ENCODE data around the gene RPH3AL.
"Not testable (repeated sequence)": the region's sequence is repeated elsewhere in the genome, so short reads cannot be mapped to it uniquely, and the experiment has no call there.

RPH3AL gene

DNA sequence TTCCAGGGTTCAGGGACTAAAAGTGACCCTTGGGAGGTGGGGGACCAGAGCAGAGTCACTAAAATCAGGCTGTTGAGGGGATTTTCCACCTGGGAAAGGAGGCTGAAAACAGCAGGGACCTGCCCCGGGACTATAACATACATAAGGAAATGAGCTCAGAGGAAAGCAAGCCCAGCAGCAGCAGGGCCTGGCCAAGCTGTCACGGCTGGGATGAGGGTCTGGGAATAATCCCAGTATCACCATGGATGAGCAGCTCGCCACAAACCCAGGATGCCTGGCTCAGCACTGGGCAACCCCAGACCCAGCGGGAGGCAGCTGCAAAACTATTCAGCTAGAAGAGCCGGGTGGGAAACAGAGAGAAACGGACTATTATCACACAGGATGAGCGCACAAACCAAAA is 72.4 kb downstream of the RPH3AL start:
- ATAC-seq: no peak

DNA sequence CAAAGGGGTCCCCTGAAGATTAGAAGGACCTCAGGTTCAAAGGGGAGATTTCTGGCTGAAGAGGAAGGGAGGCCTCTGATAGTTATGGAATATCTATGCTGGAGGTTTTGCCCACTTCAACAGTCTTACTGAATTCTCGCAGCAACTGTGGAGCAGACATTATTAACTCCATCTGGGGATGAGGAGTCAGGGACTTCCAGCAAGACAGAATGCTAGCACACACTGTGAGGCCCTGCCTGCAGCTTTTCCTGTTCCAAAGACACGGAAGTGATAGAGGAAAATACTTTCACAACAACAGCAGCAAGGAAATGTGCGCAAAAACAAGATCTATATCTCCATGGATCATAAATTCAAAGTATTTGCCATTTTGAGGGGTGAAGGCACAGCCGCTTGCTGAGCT is 72.8 kb downstream of the RPH3AL start:
- no peak for ATAC-seq

DNA sequence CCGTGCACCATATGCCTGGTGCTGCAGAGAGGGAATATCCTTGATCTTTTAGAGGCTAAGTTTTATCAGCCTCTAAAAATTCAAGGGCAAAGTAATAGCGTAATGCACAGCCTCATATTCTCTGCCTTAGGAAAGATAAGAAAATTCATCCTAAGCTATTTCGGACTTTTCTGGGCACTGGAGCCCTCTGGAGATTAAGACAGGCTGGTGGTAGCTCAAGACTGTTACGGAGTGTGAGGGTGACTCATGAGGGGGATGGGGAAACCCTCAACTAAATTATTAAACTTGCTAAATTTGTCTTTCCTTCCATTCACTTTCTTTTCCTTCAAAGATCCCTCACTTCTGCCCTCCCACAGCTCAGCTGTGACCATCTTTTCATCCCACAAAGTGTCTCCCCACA is 73.3 kb downstream of the RPH3AL start:
- ATAC-seq: no peak

DNA sequence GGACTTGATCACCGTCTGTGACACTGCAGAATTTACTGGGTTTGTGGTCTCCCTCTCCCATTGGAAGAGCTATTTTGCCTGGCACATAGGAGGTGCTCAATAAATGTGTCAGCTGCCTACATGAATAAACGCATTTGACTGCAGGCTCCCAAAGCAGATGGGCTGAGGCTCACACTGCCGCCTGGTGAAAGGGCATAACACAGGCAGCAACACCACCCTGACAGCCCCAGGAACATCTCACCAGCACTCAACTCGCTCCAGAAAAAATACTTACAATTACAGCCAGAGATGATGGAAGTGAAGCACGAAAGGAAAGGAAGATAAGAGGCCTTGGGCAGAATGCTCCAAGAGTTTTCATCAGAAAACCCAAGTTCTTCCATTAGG is 73.9 kb downstream of the RPH3AL start:
- no peak for ATAC-seq

DNA sequence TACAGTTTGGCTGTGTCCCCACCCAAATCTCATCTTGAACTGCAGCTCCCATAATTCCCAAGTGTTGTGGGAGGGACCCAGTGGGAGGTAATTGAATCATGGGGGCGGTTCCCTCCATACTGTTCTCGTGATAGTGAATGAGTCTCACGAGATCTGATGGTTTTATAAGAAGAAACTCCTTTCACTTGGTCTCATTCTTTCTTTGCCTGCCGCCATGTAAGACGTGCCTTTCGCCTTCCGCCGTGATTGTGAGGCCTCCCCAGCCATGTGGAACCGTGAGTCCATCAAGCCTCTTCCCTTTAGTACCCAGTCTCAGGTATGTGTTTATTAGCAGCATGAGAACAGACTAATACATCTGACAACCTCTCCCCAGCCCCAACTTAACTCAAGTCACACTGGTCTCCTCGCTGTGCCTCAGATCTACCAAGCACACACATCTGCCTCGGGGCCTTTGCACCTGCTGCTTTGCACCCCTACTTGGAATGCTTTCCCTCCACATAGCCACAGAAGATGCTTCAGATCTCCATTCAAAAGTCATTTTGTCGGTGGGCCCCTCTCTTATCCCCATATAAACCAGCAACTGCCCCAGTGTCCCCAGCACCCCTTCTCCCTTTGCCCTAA is 74.4 kb downstream of the RPH3AL start:
- ATAC-seq: no peak

DNA sequence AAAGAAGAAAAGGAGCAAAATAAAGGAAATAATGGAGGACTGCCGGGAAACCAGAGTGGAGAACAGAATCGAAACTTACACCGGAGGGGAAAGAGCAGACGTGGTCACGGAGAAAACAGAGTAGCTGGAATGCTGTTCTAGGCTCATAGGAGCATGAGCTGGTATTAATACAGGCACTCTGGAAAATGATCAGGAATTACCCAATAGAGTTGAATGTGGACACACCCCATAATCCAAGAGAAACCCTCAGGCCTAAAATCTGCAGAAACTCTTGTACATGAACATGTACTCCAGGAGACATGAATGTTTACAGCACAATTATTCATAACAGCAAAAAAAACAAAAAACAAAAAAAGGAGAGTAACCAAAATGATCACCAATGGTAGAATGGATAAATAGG is 77.7 kb downstream of the RPH3AL start:
- ATAC-seq: no peak

DNA sequence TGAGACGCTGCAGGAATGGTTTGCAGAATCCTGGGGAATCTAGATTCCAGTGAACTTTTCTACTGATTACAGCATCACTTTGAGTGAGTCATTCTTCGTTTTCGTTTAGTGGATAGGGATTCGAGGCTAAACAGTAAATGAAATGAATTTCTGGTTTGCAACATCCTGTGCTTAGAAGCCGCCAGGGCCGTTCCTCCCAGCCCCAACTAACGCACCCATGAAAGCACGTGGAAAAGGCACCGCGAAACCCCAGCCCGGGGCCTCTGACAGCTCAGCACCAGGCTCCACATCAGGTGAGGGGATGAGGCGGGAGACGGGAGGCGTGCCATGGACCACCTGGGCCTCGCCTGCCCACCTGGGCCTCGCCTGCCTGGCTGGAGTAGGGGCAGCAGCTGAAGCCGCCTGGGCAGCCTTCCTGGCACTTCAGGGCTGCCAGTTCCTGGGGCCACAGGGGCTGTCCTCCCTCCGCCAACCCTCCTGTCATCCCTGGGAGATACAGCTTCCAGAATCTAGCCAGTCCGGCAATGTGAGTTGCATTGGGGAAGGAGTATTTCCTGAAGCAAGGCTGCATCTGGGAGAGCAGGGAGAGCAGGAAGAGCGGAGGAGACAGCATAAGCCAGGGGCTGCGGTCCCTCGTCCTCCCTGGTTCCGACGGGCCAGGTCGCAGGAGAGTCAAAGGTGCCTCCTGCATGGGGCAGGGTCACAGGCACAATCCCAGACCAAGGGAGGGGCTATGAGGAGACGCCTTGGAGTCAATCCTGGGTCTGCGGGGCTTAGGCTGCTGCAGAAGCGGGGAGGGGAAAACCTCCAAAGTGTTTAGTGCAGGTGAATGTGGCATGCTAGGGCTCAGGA is 78.4 kb downstream of the RPH3AL start:
- ATAC-seq: no peak

DNA sequence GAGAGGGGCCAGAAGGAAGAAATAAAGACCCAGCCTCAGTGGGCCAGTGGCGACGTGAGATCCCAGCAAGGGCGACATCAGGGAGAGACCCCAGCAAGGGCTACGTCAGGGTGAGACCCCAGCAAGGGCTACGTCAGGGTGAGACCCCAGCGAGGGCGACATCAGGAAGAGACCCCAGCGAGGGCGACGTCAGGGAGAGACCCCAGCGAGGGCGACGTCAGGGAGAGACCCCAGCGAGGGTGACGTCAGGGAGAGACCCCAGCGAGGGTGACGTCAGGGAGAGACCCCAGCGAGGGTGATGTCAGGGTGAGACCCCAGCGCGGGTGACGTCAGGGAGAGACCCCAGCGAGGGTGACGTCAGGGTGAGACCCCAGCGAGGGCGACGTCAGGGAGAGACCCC is 79.8 kb downstream of the RPH3AL start:
- not testable (repeated sequence) for ATAC-seq

DNA sequence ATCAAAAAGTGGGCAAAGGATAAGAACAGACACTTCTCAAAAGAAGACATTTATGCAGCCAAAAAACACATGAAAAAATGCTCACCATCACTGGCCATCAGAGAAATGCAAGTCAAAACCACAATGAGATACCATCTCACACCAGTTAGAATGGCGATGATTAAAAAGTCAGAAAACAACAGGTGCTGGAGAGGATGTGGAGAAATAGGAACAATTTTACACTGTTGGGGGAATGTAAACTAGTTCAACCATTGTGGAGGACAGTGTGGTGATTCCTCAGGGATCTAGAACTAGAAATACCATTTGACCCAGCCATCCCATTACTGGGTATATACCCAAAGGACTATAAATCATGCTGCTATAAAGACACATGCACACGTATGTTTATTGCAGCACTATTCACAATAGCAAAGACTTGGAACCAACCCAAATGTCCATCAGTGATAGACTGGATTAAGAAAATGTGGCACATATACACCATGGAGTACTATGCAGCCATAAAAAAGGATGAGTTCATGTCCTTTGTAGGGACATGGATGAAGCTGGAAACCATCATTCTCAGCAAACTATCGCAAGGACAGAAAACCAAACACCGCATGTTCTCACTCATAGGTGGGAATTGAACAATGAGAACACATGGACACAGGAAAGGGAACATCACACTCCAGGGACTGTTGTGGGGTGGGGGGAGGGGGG is 80.5 kb downstream of the RPH3AL start:
- ATAC-seq: not testable (repeated sequence)

DNA sequence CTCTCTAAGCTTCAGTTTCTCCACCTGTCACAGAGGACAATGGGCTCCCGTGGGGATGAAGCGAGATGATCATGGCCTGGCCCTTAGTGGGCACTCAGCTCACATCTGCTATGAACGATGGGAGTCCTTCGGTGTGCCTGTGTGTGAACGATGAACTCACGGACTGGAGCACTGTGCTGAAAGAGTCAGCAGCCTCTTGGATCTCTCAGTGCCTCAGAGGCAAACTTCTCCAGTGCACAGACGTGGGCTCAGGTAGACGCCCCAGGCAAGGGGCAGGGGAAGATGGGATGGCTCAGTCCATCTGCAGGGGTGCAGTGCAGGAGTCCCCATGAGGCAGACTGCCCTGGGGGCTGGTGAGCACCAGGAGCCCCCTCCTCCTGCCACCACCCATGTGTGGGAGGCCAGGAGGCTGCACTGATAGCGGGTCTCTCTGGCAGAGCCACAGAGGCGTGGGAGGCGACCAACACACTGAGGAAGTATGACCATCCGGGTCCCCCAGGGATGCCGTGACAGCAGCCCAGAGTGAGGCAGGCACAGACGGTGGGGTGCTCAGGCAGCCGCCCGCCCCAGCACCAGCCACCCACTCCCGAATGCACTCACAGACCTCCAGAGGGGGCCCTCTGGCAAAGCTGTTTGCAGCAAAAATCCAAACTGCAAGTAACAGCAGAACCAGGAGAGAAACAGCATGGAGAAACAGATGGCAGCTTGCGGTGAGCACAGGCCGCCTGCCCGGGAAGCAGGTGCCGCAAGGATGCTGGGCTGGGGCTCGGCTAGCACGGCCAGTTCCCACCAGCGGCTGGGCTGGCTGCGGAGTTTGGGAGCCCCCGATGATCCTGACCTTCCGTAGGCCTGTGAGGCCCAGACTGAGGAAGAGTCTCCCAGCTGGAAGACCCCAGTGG is 82.7 kb downstream of the RPH3AL start:
- ATAC-seq: no peak

DNA sequence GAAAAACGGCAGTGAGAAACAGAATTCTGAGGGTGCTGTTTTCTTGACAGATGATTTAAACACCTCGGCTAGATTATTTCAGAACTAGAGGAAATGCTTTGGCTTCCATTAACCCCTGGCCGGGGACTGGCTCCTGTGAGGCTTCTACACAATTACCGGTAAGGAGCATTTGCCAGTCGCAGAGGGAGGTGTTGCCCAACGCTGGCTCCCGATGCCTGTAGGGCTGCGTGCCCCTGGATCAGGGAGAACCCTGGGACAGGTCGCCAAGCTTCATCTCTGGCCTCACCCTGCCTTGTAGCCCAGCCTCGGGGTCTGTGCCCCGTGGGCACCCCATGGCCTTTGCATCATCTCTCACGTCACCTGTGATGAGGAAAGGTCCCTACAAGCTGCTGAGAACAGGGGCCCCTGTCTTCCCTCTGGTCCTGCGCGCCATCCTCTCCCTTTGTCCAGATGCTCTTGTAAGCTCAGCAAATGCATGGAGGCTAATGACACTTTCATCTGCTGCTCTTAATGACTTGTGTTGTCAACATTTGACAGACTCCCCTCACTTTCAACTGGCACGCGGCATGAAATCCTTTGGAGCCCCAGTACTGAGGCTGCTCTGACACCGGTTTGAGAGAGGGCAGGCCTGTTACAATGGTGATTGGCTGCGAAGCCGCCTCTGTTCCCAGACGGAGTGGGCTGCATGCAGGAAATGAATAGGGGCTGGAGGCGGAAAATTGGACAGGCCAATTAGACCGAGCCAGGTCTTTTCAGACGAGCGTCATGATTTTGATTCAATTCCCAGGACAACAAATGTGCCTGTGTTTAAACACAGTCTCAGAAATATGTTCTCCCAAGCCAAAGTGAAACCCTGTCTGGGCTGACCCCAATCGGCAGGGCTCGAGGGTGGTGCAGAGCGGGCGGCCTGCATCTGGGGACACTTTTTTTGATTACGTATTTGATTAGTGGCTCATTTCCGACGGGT is 85.6 kb downstream of the RPH3AL start:
- ATAC-seq: no peak

DNA sequence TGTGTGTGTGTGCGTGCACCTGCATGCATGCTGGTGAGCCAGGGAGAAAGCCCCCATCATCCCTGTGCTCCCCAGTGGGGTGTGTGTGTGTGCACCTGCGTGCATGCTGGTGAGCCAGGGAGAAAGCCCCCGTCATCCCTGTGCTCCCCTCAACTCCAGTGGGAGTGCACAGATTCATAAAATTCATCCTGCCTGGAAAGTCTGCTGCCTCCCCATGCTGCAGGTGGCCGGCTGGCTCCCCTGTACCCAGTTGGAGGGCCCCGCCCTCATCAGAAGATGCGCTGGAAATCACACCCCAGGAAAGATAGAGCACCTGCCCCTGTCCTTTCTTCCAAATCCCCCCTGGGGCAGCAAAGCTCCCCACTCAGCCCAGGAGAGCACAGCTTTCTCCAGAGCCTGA is 86.4 kb downstream of the RPH3AL start:
- ATAC-seq: no peak

DNA sequence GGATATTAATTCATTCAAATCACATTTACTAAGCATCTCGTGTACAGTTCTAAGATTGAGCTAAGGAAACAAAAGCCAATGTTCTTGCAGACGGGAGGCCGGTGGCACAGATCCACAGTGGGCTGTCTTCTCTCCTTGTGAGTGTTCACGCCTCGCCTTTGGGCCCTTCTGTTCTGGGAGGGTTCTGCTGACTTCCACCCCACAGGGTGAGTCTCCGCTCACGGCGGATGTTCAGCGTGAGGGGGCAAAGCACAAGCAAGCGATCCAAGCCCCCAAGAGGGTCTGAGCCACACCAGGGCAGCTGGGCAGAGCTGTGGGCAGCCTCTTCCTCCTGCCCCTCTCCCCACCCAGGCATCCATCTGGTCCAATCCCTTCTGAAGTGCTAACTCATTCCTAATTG is 86.9 kb downstream of the RPH3AL start:
- no peak for ATAC-seq

DNA sequence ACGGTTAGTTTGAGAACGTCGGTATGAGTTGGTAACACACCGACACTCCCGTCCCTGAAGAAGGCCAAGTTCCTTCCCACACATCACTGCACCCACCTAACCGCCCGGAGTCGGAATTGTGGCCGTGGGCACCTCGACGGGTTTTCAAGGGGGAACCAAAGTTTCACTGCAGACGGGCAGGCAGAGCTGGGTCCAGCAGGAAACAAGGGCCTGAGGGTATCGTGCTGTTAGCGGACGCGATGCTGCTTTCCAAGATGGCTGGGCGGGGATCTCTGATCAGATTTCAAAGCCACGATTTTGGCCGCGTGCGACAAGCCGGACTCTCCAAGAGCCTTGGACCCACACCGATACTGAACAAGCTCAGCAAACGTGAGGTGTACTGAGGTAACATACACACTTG is 88.8 kb downstream of the RPH3AL start:
- ATAC-seq: no peak

DNA sequence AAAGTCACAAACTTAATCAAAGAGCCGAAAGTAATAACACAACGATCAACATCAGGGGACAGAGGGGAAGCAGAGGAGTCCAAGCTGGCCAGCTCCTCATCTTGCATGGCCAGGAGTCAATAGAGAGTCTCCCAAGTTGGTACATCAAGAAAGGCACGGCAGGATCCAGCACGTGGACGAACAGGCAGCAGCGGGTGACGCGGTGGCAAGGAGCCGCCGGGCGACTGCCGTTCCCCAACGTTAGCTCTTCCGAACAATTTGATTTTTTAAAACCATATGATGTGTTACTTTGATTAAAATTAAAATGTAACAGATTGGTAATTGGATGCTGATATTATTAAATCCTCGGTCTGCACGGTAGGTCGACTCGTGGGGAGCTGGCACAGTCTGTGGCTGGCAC is 89.3 kb downstream of the RPH3AL start:
- ATAC-seq: no peak

DNA sequence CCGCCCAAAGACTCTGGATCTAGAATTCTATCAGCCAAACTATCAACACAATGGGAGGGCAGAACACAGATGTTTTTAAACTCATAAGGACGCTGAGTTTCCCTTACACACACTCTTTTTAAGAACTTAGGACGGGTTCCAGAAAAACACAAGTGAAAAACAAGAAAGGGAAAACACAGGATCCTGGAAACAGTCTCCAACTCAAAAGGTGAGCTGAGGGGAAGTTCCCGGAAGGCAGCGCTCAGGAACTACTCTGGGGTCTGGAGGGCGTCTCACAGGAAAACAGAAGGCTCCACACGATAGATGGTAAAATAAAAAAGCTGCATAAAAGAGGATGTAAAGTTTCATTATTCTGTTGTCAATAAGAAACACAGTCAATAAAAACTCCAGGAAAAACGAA is 91.0 kb downstream of the RPH3AL start:
- no peak for ATAC-seq

DNA sequence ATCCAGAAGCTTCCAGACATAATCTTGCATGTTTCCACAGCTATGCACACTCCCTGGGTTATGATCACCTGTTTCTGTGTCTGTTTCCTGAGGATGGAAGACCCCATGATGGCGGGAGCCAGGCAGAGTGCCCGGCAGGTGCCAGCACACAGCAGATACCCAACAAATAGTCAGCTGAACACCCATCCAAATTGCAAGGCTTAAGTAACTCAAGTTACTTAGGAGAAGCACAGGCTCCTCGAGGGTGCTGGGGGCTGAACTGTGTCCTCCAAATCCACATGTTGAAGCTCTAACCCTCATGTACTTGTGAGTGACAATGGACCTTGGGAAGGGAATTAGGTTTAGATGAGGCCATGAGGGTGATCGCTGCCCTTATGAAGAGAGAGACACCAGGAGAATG is 91.7 kb downstream of the RPH3AL start:
- no peak for ATAC-seq

DNA sequence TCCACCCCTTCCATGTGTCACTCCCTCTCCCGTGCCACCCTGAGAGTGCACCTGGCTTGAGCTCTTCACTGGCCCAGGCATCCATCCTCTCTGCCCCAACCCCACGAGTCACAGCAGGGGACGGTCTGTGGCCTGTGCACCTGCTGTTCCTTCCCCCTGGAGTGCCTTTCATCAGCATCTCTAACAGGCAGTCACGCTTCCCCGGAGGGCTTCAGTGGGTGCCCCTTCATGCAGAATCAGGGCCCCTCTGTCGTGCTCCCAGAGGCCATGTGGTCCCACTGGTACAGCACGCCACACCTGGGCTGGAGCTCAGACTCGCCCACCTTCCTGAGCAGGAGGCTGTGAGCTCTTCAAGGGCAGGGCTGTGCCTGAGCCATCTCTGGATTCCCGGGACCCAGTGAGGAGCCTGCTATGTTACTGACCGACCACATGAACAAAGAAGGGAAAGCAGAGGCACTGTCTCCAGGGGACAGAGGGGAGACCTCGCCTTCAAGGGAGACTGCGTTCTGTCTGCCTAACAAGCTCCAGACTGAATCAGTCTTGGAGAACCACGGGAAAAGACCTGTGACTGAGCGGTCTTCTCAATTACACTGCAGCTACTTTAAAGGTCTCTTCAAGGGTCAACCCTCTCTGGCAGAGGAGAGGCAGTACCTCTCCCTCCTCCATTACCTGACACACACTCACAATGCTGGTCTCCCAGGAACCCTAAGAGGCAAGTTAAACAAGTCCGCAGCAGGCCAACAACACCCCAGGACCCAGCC is 92.4 kb downstream of the RPH3AL start:
- ATAC-seq: no peak

DNA sequence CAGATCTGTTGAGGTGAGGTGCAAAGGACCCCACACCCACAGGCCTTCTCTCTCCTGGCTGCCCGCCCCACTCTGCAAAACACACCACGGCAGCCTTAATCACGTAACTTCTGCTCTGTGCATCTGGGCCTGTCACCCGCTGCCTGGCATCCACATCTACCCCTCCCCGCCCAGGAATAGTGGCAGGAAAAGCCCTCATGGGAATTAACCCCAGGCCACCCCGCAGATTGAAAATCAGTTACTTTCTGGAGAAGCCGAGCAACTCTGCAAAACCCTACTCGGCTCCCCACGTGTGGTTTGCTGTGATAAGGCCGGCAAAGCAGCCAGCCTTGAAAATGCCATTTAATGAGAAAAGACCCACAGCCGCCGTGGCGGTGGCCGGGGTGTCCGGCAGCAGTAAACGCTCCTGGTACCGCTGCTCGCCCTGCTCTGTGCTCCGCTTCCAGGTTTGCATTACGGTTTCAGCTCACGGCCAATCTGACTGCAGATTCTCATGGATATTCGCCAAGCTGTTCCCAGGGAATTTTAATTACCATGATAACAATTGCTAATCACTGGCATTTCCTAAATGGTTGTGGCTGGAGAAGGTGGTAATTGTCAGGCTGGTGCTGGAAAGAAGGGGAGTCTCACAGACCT is 93.1 kb downstream of the RPH3AL start:
- no peak for ATAC-seq

DNA sequence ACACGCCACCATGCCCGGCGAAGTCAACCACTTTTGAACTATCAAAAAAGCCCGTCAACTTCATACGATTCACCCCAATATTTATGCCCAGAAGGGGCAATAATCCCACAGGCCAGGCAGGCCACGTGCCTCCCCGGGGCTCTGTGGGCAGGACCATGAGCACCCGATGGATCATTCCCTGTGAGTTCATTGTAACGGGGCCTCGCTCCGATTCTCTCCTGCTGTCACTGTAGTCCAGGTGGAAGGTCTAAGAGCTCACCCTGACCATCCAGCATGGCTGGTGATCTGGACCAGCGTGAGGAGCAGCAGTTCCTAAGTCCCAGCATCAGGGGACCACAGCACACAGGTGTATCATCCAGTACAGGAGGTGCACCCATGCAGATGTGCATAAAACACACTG is 93.7 kb downstream of the RPH3AL start:
- ATAC-seq: no peak
